ENCODE data around the gene RNF130. TPM values are rescaled to one million over a fixed set of nuclear protein-coding genes. Genes with fewer than 3 reads are reported as not detected.

RNF130 gene
- total and polyA plus RNA-seq, 2 of the 13 experiments (the other 11 are each of a cell fraction or from before 2014, with no cell fraction given), result 28.2 to 28.3 TPM

DNA sequence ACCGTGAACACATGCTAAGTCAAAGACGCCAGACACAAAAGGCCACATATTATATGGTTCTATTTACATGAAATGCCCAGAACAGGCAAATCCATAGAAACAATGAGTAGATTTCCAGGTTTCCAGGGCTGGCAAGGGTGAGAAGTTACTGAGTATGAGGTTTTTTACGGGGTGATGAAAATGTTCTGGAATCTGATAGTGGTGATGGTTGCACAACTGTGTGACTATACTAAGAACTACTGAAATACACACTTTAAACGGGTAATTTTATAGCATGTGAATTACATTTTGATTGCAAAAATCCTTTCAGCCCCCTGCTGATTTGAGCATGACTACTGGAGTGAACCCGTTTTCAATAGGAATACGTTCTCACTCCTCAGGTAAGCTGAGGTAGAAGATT, 117.1 kb downstream of the RNF130 start:
- Histone ChIP-seq H2AFZ (ENCODE audit: low read length) (no peak overlapping the region), H3K4me1 (ENCODE audit: insufficient read depth, low read length) (peaks cover under 1% of the 10 kb centered on the region; the same call in 1 of the 2 replicates), H3K9me3 (ENCODE audit: low read length) (no peaks in the 10 kb centered on the region), H3K9ac (ENCODE audit: insufficient read depth, low read depth, low read length) (no peak overlapping the region), H3K36me3 (replicated peaks in 1 of 2; ENCODE audit: control insufficient read depth in 1 of 2, insufficient read depth in 2 of 2, low read length in 2 of 2) (no peaks in the 10 kb centered on the region), H3K27me3 (ENCODE audit: control insufficient read depth in 1 of 2, insufficient read depth in 2 of 2, low read length in 2 of 2) (no peaks in the 10 kb centered on the region), H3K79me2 (ENCODE audit: insufficient read depth, low read length) (no peaks in the 10 kb centered on the region), H3K4me3 (replicated peaks in 1 of 3; ENCODE audit: insufficient read depth in 1 of 3, low read depth in 2 of 3, low read length in 3 of 3) (no peak overlapping the region), H3K4me2 (ENCODE audit: low read depth, low read length) (no peak overlapping the region), H3K27ac (ENCODE audit: extremely low read length, insufficient read depth, low read length) (no peak overlapping the region), H4K20me1 (ENCODE audit: insufficient read depth, low read length) (no peaks in the 10 kb centered on the region)
- in situ Hi-C loops (cut with HindIII; ENCODE audit: extremely low pct_ligation_motif_present, low pct_unique_long_range_greater_than_20kb) (no loop called here), intact Hi-C loops (cut with micrococcal nuclease; ENCODE audit: unreplicated experiment) (no loop called here)
- TF ChIP-seq, protein P1, sequence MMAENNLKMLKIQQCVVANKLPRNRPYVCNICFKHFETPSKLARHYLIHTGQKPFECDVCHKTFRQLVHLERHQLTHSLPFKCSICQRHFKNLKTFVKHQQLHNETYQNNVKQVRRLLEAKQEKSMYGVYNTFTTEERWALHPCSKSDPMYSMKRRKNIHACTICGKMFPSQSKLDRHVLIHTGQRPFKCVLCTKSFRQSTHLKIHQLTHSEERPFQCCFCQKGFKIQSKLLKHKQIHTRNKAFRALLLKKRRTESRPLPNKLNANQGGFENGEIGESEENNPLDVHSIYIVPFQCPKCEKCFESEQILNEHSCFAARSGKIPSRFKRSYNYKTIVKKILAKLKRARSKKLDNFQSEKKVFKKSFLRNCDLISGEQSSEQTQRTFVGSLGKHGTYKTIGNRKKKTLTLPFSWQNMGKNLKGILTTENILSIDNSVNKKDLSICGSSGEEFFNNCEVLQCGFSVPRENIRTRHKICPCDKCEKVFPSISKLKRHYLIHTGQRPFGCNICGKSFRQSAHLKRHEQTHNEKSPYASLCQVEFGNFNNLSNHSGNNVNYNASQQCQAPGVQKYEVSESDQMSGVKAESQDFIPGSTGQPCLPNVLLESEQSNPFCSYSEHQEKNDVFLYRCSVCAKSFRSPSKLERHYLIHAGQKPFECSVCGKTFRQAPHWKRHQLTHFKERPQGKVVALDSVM (CRISPR knock-in tag; IDR thresholded peaks at IDR 0.05), result no peak
- TF ChIP-seq FOXA3 (CRISPR knock-in tag; IDR thresholded peaks at IDR 0.05), result no peak
- TF ChIP-seq, protein P2, sequence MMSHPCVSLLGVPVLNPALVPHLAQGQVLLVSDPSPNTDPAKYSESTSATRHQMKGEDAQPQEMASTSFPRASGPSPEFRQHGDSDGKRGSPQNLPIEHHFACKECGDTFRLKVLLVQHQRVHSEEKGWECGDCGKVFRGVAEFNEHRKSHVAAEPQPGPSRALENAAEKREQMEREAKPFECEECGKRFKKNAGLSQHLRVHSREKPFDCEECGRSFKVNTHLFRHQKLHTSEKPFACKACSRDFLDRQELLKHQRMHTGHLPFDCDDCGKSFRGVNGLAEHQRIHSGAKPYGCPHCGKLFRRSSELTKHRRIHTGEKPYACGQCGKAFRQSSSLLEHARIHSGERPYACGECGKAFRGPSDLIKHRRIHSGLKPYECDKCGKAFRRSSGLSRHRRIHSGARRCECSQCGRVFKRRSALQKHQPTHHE (CRISPR knock-in tag; IDR thresholded peaks at IDR 0.05; ENCODE audit: borderline replicate concordance), result no peak
- no peak for TF ChIP-seq RBAK (CRISPR knock-in tag; IDR thresholded peaks at IDR 0.05)
- TF ChIP-seq HDAC6 (IDR thresholded peaks at IDR 0.05; ENCODE audit: low read depth, low read length), result no peak
- no peak for TF ChIP-seq TMF1 (CRISPR knock-in tag; IDR thresholded peaks at IDR 0.05; ENCODE audit: low read depth)
- TF ChIP-seq CENPT (CRISPR knock-in tag; IDR thresholded peaks at IDR 0.05; ENCODE audit: low read depth), result no peak
- TF ChIP-seq, protein P3, sequence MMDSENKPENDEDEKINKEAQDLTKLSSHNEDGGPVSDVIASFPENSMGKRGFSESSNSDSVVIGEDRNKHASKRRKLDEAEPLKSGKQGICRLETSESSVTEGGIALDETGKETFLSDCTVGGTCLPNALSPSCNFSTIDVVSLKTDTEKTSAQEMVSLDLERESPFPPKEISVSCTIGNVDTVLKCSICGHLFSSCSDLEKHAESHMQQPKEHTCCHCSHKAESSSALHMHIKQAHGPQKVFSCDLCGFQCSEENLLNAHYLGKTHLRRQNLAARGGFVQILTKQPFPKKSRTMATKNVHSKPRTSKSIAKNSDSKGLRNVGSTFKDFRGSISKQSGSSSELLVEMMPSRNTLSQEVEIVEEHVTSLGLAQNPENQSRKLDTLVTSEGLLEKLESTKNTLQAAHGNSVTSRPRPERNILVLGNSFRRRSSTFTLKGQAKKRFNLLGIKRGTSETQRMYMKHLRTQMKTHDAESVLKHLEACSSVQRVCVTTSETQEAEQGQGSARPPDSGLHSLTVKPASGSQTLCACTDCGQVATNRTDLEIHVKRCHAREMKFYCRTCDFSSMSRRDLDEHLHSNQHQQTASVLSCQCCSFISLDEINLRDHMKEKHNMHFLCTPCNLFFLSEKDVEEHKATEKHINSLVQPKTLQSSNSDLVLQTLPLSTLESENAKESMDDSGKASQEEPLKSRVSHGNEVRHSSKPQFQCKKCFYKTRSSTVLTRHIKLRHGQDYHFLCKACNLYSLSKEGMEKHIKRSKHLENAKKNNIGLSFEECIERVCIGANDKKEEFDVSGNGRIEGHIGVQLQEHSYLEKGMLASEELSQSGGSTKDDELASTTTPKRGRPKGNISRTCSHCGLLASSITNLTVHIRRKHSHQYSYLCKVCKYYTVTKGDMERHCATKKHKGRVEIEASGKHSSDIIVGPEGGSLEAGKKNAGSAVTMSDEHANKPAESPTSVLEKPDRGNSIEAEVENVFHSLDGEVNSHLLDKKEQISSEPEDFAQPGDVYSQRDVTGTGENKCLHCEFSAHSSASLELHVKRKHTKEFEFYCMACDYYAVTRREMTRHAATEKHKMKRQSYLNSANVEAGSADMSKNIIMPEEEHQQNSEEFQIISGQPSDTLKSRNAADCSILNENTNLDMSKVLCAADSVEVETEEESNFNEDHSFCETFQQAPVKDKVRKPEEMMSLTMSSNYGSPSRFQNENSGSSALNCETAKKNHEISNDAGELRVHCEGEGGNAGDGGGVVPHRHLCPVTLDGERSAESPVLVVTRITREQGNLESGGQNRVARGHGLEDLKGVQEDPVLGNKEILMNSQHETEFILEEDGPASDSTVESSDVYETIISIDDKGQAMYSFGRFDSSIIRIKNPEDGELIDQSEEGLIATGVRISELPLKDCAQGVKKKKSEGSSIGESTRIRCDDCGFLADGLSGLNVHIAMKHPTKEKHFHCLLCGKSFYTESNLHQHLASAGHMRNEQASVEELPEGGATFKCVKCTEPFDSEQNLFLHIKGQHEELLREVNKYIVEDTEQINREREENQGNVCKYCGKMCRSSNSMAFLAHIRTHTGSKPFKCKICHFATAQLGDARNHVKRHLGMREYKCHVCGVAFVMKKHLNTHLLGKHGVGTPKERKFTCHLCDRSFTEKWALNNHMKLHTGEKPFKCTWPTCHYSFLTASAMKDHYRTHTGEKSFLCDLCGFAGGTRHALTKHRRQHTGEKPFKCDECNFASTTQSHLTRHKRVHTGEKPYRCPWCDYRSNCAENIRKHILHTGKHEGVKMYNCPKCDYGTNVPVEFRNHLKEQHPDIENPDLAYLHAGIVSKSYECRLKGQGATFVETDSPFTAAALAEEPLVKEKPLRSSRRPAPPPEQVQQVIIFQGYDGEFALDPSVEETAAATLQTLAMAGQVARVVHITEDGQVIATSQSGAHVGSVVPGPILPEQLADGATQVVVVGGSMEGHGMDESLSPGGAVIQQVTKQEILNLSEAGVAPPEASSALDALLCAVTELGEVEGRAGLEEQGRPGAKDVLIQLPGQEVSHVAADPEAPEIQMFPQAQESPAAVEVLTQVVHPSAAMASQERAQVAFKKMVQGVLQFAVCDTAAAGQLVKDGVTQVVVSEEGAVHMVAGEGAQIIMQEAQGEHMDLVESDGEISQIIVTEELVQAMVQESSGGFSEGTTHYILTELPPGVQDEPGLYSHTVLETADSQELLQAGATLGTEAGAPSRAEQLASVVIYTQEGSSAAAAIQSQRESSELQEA (CRISPR knock-in tag; IDR thresholded peaks at IDR 0.05; ENCODE audit: not compliant biosample characterization), result no peak
- FAIRE-seq, result no peak
- WGBS (ENCODE audit: low lambda C conversion rate), result 97% methylated on average over 6 of the region's 6 CpGs
- ATAC-seq, result no peak
- no peak for DNase-seq (ENCODE audit: low spot score)
- CTCF ChIA-PET (ENCODE audit: low intra/inter-chr PET ratio, low total read pairs), result no interaction called here
- POLR2A ChIA-PET, result no interaction called here
- BruUV-seq (replicated peaks), result no TSS peak
